Testis (tissue), 2 donors: ENCODE measurements around the gene KRTAP9-8.
"Not testable (repeated sequence)": the region's sequence is repeated elsewhere in the genome, so short reads cannot be mapped to it uniquely, and the experiment has no call there.

ENCODE experiments used
- POLR2A ChIP-seq: fragments of 450-650 bp; IDR thresholded peaks from one replicate; pipeline ENCODE4 v1.6.1; 2017; ENCODE audit warnings: antibody characterized with exemption, mild to moderate bottlenecking, moderate library complexity
- TF ChIP-seq, protein P1 (sequence below), 3 experiments: fragments of 450-650 bp in 2 of 3; fragments of 200-600 bp in 1 of 3; sonication (generic) in 1 of 3; IDR thresholded peaks; one replicate each; pipeline ENCODE4 v1.5.1; 2016 to 2019; ENCODE audit warnings: antibody characterized with exemption in 3 of 3, mild to moderate bottlenecking in 2 of 3, moderate library complexity in 1 of 3

DNA sequence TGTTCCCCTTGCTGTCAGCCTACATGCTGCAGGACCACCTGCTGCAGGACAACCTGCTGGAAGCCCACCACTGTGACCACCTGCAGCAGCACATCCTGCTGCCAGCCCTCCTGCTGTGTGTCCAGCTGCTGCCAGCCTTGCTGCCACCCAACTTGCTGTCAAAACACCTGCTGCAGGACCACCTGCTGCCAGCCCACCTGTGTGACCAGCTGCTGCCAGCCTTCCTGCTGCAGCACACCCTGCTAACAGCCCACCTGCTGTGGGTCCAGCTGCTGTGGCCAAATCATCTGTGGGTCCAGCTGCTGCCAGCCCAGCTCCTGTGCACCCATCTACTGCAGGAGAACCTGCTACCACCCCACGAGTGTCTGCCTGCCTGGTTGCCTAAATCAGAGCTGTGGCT lies 33.5 kb downstream of the KRTAP9-8 start:
- TF ChIP-seq POLR2A = not testable (repeated sequence)
- TF ChIP-seq, protein P1, sequence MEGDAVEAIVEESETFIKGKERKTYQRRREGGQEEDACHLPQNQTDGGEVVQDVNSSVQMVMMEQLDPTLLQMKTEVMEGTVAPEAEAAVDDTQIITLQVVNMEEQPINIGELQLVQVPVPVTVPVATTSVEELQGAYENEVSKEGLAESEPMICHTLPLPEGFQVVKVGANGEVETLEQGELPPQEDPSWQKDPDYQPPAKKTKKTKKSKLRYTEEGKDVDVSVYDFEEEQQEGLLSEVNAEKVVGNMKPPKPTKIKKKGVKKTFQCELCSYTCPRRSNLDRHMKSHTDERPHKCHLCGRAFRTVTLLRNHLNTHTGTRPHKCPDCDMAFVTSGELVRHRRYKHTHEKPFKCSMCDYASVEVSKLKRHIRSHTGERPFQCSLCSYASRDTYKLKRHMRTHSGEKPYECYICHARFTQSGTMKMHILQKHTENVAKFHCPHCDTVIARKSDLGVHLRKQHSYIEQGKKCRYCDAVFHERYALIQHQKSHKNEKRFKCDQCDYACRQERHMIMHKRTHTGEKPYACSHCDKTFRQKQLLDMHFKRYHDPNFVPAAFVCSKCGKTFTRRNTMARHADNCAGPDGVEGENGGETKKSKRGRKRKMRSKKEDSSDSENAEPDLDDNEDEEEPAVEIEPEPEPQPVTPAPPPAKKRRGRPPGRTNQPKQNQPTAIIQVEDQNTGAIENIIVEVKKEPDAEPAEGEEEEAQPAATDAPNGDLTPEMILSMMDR (IDR thresholded peaks at IDR 0.05) = not testable (repeated sequence)
